Motor neuron (in vitro differentiated cells): ENCODE data around the gene KRTAP20-2. TPM values are rescaled to one million over a fixed set of nuclear protein-coding genes. Genes with fewer than 3 reads are reported as not detected.

Experiments
- total RNA-seq, 8 experiments: library from RNA; unstranded; fragments of 300-600 nt; gene quantifications; 2 replicates each; pipeline versions ENCODE4 v1.2.3 to v1.2.4, GENCODE V29; 2022

KRTAP20-2 gene
- total RNA-seq, 8 experiments from 2014 or later: not detected

Other genes with a start within 250 kb of the KRTAP20-2 start
- gene KRTAP13-1, start 239.2 kb upstream of the KRTAP20-2 start, total RNA-seq: not detected
- not detected for gene KRTAP13-3, start 209.3 kb upstream of the KRTAP20-2 start, total RNA-seq
- gene KRTAP13-4, start 205.0 kb upstream of the KRTAP20-2 start, total RNA-seq: under 1 TPM in 4 of 8 experiments, not detected in 4; 0.36 to 0.87 (median 0.62) TPM
- under 1 TPM in 1 of 8 experiments, not detected in 7; 0.71 TPM for gene KRTAP15-1, start 194.9 kb upstream of the KRTAP20-2 start, total RNA-seq
- gene KRTAP19-1, start 154.8 kb upstream of the KRTAP20-2 start, total RNA-seq: under 1 TPM in 1 of 8 experiments, not detected in 7; 0.76 TPM
- not detected for gene KRTAP19-2, start 147.8 kb upstream of the KRTAP20-2 start, total RNA-seq
- gene KRTAP19-3, start 143.2 kb upstream of the KRTAP20-2 start, total RNA-seq: not detected
- not detected for gene KRTAP19-4, start 138.0 kb upstream of the KRTAP20-2 start, total RNA-seq
- gene KRTAP19-5, start 133.1 kb upstream of the KRTAP20-2 start, total RNA-seq: not detected
- gene KRTAP19-6, start 93.3 kb upstream of the KRTAP20-2 start, total RNA-seq: not detected
- gene KRTAP19-7, start 73.9 kb upstream of the KRTAP20-2 start, total RNA-seq: not detected
- not detected for gene KRTAP22-2, start 44.8 kb upstream of the KRTAP20-2 start, total RNA-seq
- not detected for gene KRTAP6-3, start 42.8 kb upstream of the KRTAP20-2 start, total RNA-seq
- gene KRTAP6-2, start 36.3 kb upstream of the KRTAP20-2 start, total RNA-seq: not detected
- gene KRTAP22-1, start 34.1 kb upstream of the KRTAP20-2 start, total RNA-seq: not detected
- not detected for gene KRTAP6-1, start 21.3 kb upstream of the KRTAP20-2 start, total RNA-seq
- not detected for gene KRTAP20-1, start 18.8 kb upstream of the KRTAP20-2 start, total RNA-seq
- gene KRTAP20-4, start 14.6 kb upstream of the KRTAP20-2 start, total RNA-seq: not detected
- not detected for gene KRTAP20-3, start 7.7 kb downstream of the KRTAP20-2 start, total RNA-seq
- gene KRTAP21-3, start 83.6 kb downstream of the KRTAP20-2 start, total RNA-seq: not detected
- not detected for gene KRTAP21-2, start 112.1 kb downstream of the KRTAP20-2 start, total RNA-seq
- not detected for gene KRTAP21-1, start 120.2 kb downstream of the KRTAP20-2 start, total RNA-seq
- under 1 TPM in 1 of 8 experiments, not detected in 7; 0.71 TPM for gene KRTAP8-1, start 178.1 kb downstream of the KRTAP20-2 start, total RNA-seq
- gene KRTAP7-1, start 194.6 kb downstream of the KRTAP20-2 start, total RNA-seq: under 1 TPM in 2 of 8 experiments, not detected in 6; 0.47 to 0.71 TPM
- gene KRTAP11-1, start 246.4 kb downstream of the KRTAP20-2 start, total RNA-seq: under 1 TPM in 1 of 8 experiments, not detected in 7; 0.36 TPM